GM23338 (cell line): ENCODE data around the gene DPYSL5. TPM values are rescaled to one million over a fixed set of nuclear protein-coding genes. Genes with fewer than 3 reads are reported as not detected.

Source experiments
- ATAC-seq: fragments of 200-7000 bp; cut with Tn5 transposase; 3 replicates; pipeline ENCODE4 v1.9.1; 2020
- DNase-seq: peaks from one replicate; pipeline ENCODE4 v3.0.0-alpha.2; 2015; ENCODE audit warnings: low spot score
- H2AFZ ChIP-seq: fragments of 200-600 bp; sonication (generic); 2 replicates; pipeline ENCODE4 v1.8.0; 2016; ENCODE audit warnings: antibody characterized with exemption, mild to moderate bottlenecking, moderate library complexity
- H3F3A ChIP-seq: fragments of 200-600 bp; sonication (generic); replicated peaks from 2 replicates; pipeline ENCODE4 v1.8.0; 2017; ENCODE audit warnings: antibody characterized with exemption, mixed run types, low read depth
- H3K27ac ChIP-seq: fragments of 200-600 bp; sonication (generic); 2 replicates; pipeline ENCODE4 v1.6.1; 2016; ENCODE audit warnings: low read depth
- H3K27me3 ChIP-seq: fragments of 200-600 bp; sonication (generic); 2 replicates; pipeline ENCODE4 v1.8.0; 2016; ENCODE audit warnings: mild to moderate bottlenecking, mixed run types, moderate library complexity; ENCODE audit not compliant: insufficient read depth
- H3K36me3 ChIP-seq: fragments of 200-600 bp; sonication (generic); 2 replicates; pipeline ENCODE4 v1.8.0; 2016; ENCODE audit warnings: mild to moderate bottlenecking; ENCODE audit not compliant: insufficient read depth
- H3K4me1 ChIP-seq: fragments of 200-600 bp; sonication (generic); 2 replicates; pipeline ENCODE4 v1.8.0; 2016; ENCODE audit warnings: mild to moderate bottlenecking, moderate library complexity; ENCODE audit not compliant: insufficient read depth
- H3K4me2 ChIP-seq: fragments of 200-600 bp; sonication (generic); 2 replicates; pipeline ENCODE4 v1.7.1; 2017; ENCODE audit warnings: mixed run types
- H3K4me3 ChIP-seq: fragments of 200-600 bp; sonication (generic); 2 replicates; pipeline ENCODE4 v1.6.1; 2016; ENCODE audit warnings: mixed run types
- H3K79me2 ChIP-seq: fragments of 200-600 bp; sonication (generic); replicated peaks from 2 replicates; pipeline ENCODE4 v1.8.0; 2017; ENCODE audit warnings: mild to moderate bottlenecking; ENCODE audit not compliant: insufficient read depth
- H3K9me2 ChIP-seq: fragments of 200-600 bp; sonication (generic); 2 replicates; pipeline ENCODE4 v1.8.0; 2017; ENCODE audit not compliant: insufficient read depth
- H4K20me1 ChIP-seq: fragments of 200-600 bp; sonication (generic); replicated peaks from 2 replicates; pipeline ENCODE4 v1.8.0; 2017; ENCODE audit warnings: mild to moderate bottlenecking; ENCODE audit not compliant: insufficient read depth
- H3K27ac Mint-ChIP-seq: 2 replicates; pipeline ENCODE4 v1.8.0; 2020; ENCODE audit warnings: inconsistent platforms, mild to moderate bottlenecking, moderate library complexity, mixed read lengths
- H3K27me3 Mint-ChIP-seq: 3 replicates; pipeline ENCODE4 v1.8.0; 2022; ENCODE audit warnings: low read depth, mild to moderate bottlenecking, moderate library complexity, mixed read lengths, inconsistent platforms; ENCODE audit not compliant: insufficient read depth, poor library complexity
- H3K36me3 Mint-ChIP-seq: 3 replicates; pipeline ENCODE4 v1.8.0; 2021; ENCODE audit warnings: low read depth, mild to moderate bottlenecking, inconsistent platforms, moderate library complexity, mixed read lengths
- H3K4me1 Mint-ChIP-seq: 3 replicates; pipeline ENCODE4 v1.8.0; 2020; ENCODE audit warnings: mild to moderate bottlenecking, inconsistent platforms, mixed read lengths
- H3K4me3 Mint-ChIP-seq: 3 replicates; pipeline ENCODE4 v1.8.0; 2021; ENCODE audit warnings: moderate library complexity, mild to moderate bottlenecking, inconsistent platforms, mixed read lengths
- H3K9me3 Mint-ChIP-seq: 3 replicates; pipeline ENCODE4 v1.8.0; 2020; ENCODE audit warnings: moderate library complexity, mild to moderate bottlenecking, inconsistent platforms, mixed read lengths
- POLR2AphosphoS5 ChIP-seq: IDR thresholded peaks from 2 replicates; pipeline ENCODE4 v1.6.1; 2016; ENCODE audit warnings: antibody characterized with exemption, low read depth
- STAT1 ChIP-seq: IDR thresholded peaks from one replicate; pipeline ENCODE4 v1.6.1; 2016; ENCODE audit warnings: antibody characterized with exemption; ENCODE audit not compliant: unreplicated experiment
- polyA plus RNA-seq: library from polyadenylated mRNA; unstranded; fragments of >200 nt; fragmentation: Nextera tagmentation; extraction: Ambion mirVana; gene quantifications from 2 replicates; pipeline ENCODE4 v1.2.1, GENCODE V29; 2016
- total RNA-seq: library from RNA; depleted of rRNA; stranded (reverse); fragments of >200 nt; shearing (Covaris generic); gene quantifications from 2 replicates; pipeline ENCODE4 v1.2.3, GENCODE V29; 2014
- TF ChIP-seq, protein P1 (sequence below): fragments of 250-450 bp; sonication (Bioruptor Pico); IDR thresholded peaks from 2 replicates; pipeline ENCODE4 v1.5.0; 2020; ENCODE audit warnings: mild to moderate bottlenecking, moderate library complexity
- TF ChIP-seq, protein P2 (sequence below): IDR thresholded peaks from 2 replicates; pipeline ENCODE4 v1.6.1; 2016; ENCODE audit warnings: antibody characterized with exemption
- TF ChIP-seq, protein P3 (sequence below): IDR thresholded peaks from one replicate; pipeline ENCODE4 v1.6.1; 2018; ENCODE audit warnings: antibody characterized with exemption; ENCODE audit not compliant: unreplicated experiment

The DPYSL5 gene
- total and polyA plus RNA-seq, 2 experiments from 2014 or later: 3.1 to 8.1 TPM

GRCh38 chr2:26892133-26892532 is 44.2 kb downstream of the DPYSL5 start (continued):
- TF ChIP-seq, protein P1, sequence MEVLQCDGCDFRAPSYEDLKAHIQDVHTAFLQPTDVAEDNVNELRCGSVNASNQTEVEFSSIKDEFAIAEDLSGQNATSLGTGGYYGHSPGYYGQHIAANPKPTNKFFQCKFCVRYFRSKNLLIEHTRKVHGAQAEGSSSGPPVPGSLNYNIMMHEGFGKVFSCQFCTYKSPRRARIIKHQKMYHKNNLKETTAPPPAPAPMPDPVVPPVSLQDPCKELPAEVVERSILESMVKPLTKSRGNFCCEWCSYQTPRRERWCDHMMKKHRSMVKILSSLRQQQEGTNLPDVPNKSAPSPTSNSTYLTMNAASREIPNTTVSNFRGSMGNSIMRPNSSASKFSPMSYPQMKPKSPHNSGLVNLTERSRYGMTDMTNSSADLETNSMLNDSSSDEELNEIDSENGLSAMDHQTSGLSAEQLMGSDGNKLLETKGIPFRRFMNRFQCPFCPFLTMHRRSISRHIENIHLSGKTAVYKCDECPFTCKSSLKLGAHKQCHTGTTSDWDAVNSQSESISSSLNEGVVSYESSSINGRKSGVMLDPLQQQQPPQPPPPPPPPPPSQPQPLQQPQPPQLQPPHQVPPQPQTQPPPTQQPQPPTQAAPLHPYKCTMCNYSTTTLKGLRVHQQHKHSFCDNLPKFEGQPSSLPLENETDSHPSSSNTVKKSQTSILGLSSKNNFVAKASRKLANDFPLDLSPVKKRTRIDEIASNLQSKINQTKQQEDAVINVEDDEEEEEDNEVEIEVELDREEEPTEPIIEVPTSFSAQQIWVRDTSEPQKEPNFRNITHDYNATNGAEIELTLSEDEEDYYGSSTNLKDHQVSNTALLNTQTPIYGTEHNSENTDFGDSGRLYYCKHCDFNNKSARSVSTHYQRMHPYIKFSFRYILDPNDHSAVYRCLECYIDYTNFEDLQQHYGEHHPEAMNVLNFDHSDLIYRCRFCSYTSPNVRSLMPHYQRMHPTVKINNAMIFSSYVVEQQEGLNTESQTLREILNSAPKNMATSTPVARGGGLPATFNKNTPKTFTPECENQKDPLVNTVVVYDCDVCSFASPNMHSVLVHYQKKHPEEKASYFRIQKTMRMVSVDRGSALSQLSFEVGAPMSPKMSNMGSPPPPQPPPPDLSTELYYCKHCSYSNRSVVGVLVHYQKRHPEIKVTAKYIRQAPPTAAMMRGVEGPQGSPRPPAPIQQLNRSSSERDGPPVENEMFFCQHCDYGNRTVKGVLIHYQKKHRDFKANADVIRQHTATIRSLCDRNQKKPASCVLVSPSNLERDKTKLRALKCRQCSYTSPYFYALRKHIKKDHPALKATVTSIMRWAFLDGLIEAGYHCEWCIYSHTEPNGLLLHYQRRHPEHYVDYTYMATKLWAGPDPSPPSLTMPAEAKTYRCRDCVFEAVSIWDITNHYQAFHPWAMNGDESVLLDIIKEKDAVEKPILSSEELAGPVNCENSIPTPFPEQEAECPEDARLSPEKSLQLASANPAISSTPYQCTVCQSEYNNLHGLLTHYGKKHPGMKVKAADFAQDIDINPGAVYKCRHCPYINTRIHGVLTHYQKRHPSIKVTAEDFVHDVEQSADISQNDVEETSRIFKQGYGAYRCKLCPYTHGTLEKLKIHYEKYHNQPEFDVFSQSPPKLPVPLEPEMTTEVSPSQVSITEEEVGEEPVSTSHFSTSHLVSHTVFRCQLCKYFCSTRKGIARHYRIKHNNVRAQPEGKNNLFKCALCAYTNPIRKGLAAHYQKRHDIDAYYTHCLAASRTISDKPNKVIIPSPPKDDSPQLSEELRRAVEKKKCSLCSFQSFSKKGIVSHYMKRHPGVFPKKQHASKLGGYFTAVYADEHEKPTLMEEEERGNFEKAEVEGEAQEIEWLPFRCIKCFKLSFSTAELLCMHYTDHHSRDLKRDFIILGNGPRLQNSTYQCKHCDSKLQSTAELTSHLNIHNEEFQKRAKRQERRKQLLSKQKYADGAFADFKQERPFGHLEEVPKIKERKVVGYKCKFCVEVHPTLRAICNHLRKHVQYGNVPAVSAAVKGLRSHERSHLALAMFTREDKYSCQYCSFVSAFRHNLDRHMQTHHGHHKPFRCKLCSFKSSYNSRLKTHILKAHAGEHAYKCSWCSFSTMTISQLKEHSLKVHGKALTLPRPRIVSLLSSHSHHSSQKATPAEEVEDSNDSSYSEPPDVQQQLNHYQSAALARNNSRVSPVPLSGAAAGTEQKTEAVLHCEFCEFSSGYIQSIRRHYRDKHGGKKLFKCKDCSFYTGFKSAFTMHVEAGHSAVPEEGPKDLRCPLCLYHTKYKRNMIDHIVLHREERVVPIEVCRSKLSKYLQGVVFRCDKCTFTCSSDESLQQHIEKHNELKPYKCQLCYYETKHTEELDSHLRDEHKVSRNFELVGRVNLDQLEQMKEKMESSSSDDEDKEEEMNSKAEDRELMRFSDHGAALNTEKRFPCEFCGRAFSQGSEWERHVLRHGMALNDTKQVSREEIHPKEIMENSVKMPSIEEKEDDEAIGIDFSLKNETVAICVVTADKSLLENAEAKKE (CRISPR knock-in tag): no peak
- no peak for TF ChIP-seq POLR2AphosphoS5

- H3K27ac ChIP-seq: no peak overlapping the region
- Mint-ChIP-seq H3K4me3 (no peak overlapping the region), H3K27ac (no peak overlapping the region), H3K9me3 (no peaks in the 10 kb centered on the region), H3K36me3 (no peaks in the 10 kb centered on the region), H3K4me1 (no peaks in the 10 kb centered on the region; the same call in 2 of the 3 replicates), H3K27me3 (peaks cover 3% of the 10 kb centered on the region)
- 0 out of 3 replicates have a peak, but pooled peaks have one; percentile 28 for ATAC-seq
- no peaks in the 10 kb centered on the region for H3K9me2 ChIP-seq
- no peak overlapping the region for H2AFZ ChIP-seq
- no peaks in the 10 kb centered on the region; the same call in 1 of the 2 replicates for H4K20me1 ChIP-seq
- H3K79me2 ChIP-seq: no peaks in the 10 kb centered on the region
- no peaks in the 10 kb centered on the region for H3K4me1 ChIP-seq
- no peak overlapping the region for H3K4me3 ChIP-seq
- no peak overlapping the region for H3K4me2 ChIP-seq
- no peaks in the 10 kb centered on the region for H3K36me3 ChIP-seq
- DNase-seq: no peak
- H3K27me3 ChIP-seq: no peaks in the 10 kb centered on the region
- no peaks in the 10 kb centered on the region for H3F3A ChIP-seq
- TF ChIP-seq, protein P2, sequence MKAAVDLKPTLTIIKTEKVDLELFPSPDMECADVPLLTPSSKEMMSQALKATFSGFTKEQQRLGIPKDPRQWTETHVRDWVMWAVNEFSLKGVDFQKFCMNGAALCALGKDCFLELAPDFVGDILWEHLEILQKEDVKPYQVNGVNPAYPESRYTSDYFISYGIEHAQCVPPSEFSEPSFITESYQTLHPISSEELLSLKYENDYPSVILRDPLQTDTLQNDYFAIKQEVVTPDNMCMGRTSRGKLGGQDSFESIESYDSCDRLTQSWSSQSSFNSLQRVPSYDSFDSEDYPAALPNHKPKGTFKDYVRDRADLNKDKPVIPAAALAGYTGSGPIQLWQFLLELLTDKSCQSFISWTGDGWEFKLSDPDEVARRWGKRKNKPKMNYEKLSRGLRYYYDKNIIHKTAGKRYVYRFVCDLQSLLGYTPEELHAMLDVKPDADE: no peak
- TF ChIP-seq, protein P3, sequence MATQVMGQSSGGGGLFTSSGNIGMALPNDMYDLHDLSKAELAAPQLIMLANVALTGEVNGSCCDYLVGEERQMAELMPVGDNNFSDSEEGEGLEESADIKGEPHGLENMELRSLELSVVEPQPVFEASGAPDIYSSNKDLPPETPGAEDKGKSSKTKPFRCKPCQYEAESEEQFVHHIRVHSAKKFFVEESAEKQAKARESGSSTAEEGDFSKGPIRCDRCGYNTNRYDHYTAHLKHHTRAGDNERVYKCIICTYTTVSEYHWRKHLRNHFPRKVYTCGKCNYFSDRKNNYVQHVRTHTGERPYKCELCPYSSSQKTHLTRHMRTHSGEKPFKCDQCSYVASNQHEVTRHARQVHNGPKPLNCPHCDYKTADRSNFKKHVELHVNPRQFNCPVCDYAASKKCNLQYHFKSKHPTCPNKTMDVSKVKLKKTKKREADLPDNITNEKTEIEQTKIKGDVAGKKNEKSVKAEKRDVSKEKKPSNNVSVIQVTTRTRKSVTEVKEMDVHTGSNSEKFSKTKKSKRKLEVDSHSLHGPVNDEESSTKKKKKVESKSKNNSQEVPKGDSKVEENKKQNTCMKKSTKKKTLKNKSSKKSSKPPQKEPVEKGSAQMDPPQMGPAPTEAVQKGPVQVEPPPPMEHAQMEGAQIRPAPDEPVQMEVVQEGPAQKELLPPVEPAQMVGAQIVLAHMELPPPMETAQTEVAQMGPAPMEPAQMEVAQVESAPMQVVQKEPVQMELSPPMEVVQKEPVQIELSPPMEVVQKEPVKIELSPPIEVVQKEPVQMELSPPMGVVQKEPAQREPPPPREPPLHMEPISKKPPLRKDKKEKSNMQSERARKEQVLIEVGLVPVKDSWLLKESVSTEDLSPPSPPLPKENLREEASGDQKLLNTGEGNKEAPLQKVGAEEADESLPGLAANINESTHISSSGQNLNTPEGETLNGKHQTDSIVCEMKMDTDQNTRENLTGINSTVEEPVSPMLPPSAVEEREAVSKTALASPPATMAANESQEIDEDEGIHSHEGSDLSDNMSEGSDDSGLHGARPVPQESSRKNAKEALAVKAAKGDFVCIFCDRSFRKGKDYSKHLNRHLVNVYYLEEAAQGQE: no peak
- no peak for TF ChIP-seq STAT1
Observed at GRCh38 chr2:26892922-26893524, 45.1 kb downstream of the DPYSL5 start.
